ENCODE measurements around the gene RIMS4. TPM values are rescaled to one million over a fixed set of nuclear protein-coding genes. Genes with fewer than 3 reads are reported as not detected.
A peak's percentile ranks its signal among the peaks of the same experiment; 100 is the strongest.

RIMS4 gene
- total and polyA plus RNA-seq, 9 of the 15 experiments (the other 6 are each of a cell fraction or from before 2014, with no cell fraction given), result 0.04 TPM; not detected in 8

GRCh38 chr20:44746367-44747165, 63.8 kb downstream of the RIMS4 start (continued):
- TF ChIP-seq ZBTB9 (CRISPR knock-in tag; IDR thresholded peaks at IDR 0.05) (no peak), ZNF408 (CRISPR knock-in tag; IDR thresholded peaks at IDR 0.05; ENCODE audit: low read depth) (no peak), TOE1 (IDR thresholded peaks at IDR 0.05; ENCODE audit: borderline replicate concordance) (0 out of 2 replicates have a peak, but pooled peaks have one; percentile 17), TOE1 (CRISPR knock-in tag; IDR thresholded peaks at IDR 0.05; ENCODE audit: borderline replicate concordance, low read depth) (no peak)

- Histone ChIP-seq H3K9ac (ENCODE audit: insufficient read depth in 1 of 2, low read depth in 2 of 2, low read length in 2 of 2) (peak within 1 kb of the TSS; percentile 16 to 76; a peak in 3 of 4 replicates), H2AFZ (ENCODE audit: low read depth, low read length) (peak within 1 kb of the TSS; percentile 80), H3K9me3 (replicated peaks; ENCODE audit: control insufficient read depth, insufficient read depth, low read depth, low read length) (no peaks in the 10 kb centered on the region), H3K79me2 (ENCODE audit: control insufficient read depth, insufficient read depth, low read length) (no peaks in the 10 kb centered on the region), H3K27ac (ENCODE audit: extremely low read depth, low read depth, low read length) (no peak within 1 kb of the TSS), H3K27me3 (ENCODE audit: control insufficient read depth in 2 of 2, insufficient read depth in 2 of 2, low read length in 2 of 2) (peaks cover 5 to 33% of the 10 kb centered on the region in 2 experiments; a peak in 4 of 5 replicates), H4K20me1 (replicated peaks; ENCODE audit: control insufficient read depth, insufficient read depth, low read length) (no peaks in the 10 kb centered on the region), H3K9me1 (ENCODE audit: control insufficient read depth, insufficient read depth, low read length) (no peaks in the 10 kb centered on the region), H3K4me2 (ENCODE audit: insufficient read depth, low read length) (peak within 1 kb of the TSS; percentile 77), H3K36me3 (ENCODE audit: control insufficient read depth, insufficient read depth, low read length) (no peaks in the 10 kb centered on the region), H3K4me3 (peak within 1 kb of the TSS; percentile 41), H3K4me1 (replicated peaks in 1 of 2; ENCODE audit: control insufficient read depth in 2 of 2, insufficient read depth in 2 of 2, low read length in 2 of 2) (peaks cover 3 to 21% of the 10 kb centered on the region in 2 experiments; a peak in 3 of 5 replicates)
- intact Hi-C loops (cut with micrococcal nuclease), result no loop called here
- BruUV-seq (replicated peaks), result no TSS peak
- 4% methylated on average over 44 of the region's 81 CpGs for WGBS (ENCODE audit: insufficient coverage, low coverage, missing lambda C conversion rate)
- ChIA-PET CTCF (ENCODE audit: low intra/inter-chr PET ratio) (no interaction called here), POLR2A (interaction anchor here (0.6 kb wide), 1 partner anchor 30 kb away, joined by 3 read pairs; no protein-coding TSS in a partner anchor)
- in situ Hi-C loops (cut with MboI), result loop anchor here (10.0 kb wide), 1 partner anchor 119 kb away; no protein-coding TSS in a partner anchor
- peak; percentile 16 to 74 (median 56) for DNase-seq (ENCODE audit: extremely low read depth in 1 of 4, low spot score in 3 of 4)
- no peak for FAIRE-seq
- peak; percentile 50 for ATAC-seq
- TF ChIP-seq MYC (IDR thresholded peaks at IDR 0.05; ENCODE audit: low read depth, low read length) (peak; percentile 26; the same call in 1 of the 2 replicates), MYC (CRISPR knock-in tag; IDR thresholded peaks at IDR 0.05; ENCODE audit: borderline replicate concordance, low read depth) (no peak), MNT (conservative IDR thresholded peaks at IDR 0.05) (no peak), ZNF280A (IDR thresholded peaks at IDR 0.05; ENCODE audit: low read depth, partially characterized antibody) (no peak), NFIC (IDR thresholded peaks at IDR 0.05) (no peak), KLF13 (tag; IDR thresholded peaks at IDR 0.05; ENCODE audit: borderline replicate concordance, low read depth) (no peak), RBBP5 (IDR thresholded peaks at IDR 0.05; ENCODE audit: borderline replicate concordance, insufficient read depth, low read length, poor library complexity, severe bottlenecking) (peak; percentile 32)
Measured at GRCh38 chr20:44745598-44746366, 64.6 kb downstream of the RIMS4 start, which contains the start of gene KCNK15. Gene KCNK15 (plus strand): TSS chr20:44745865. CDS start chr20:44745911, 46 bp downstream.
